GM12865 (cell line): ENCODE results near the gene ST8SIA6.
"Not testable (repeated sequence)": the region's sequence is repeated elsewhere in the genome, so short reads cannot be mapped to it uniquely, and the experiment has no call there.

Experiments used
- DNase-seq: peaks from one replicate; pipeline ENCODE4 v3.0.0; 2010; ENCODE audit warnings: low read depth
- H3K4me3 ChIP-seq: 2 replicates; pipeline ENCODE4 v1.5.1; 2011; ENCODE audit warnings: mild to moderate bottlenecking, low read depth, low read length, control low read depth
- TF ChIP-seq, protein P1 (sequence below): IDR thresholded peaks from 2 replicates; pipeline ENCODE4 v1.5.1; 2011; ENCODE audit warnings: low read length, control low read depth, low read depth, inconsistent platforms; ENCODE audit not compliant: insufficient read depth; ENCODE audit errors: missing control alignments

The ST8SIA6 gene

DNA sequence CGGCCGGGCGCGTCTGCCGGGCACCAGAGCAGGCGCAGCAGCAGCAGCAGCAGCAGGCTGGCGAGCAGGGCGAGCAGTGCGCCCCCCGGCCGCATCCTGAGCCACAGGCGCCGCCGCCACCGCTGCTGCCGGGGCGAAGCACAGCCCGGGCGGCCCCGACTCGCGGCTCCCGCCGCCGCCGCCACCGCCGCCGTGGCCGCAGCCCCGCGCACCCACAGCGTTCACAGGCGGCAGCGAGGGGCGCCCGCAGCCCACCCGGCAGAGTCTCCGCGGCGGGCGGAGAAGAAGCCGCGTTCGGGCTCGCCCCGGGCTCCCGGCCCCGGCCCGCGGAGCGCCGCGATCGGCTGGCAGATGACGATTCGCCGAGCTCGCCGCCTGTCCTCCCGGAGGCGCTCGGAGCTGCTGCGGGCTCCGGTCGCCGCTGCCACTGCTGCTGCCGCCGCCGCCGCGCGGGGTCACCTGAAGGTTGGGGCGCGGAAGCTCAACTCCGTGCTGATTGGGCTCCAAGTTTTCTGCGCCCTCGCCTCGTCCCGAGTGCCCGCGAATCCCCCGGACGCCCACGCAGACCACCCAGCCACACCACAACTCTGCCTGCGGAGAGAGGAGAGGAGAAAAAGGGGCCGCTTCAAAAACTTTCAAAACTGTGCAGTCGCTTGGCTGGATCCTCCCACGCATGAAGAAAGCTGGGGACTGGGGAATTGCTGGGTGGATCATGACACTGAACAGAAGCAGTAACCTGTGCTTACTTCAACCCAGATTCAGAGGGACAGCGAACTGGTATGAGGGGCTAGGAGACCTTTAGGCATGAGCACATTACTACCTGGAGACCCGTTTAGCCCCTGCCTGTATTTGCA, at the start of gene ST8SIA6:
TSS of gene ST8SIA6 (minus strand) at position 435 of the 854 bp plus-strand sequence. CDS start at position 95, 340 bp downstream.
- DNase-seq, result peak; percentile 33
- no peak within 1 kb of the TSS for H3K4me3 ChIP-seq
- TF ChIP-seq, protein P1, sequence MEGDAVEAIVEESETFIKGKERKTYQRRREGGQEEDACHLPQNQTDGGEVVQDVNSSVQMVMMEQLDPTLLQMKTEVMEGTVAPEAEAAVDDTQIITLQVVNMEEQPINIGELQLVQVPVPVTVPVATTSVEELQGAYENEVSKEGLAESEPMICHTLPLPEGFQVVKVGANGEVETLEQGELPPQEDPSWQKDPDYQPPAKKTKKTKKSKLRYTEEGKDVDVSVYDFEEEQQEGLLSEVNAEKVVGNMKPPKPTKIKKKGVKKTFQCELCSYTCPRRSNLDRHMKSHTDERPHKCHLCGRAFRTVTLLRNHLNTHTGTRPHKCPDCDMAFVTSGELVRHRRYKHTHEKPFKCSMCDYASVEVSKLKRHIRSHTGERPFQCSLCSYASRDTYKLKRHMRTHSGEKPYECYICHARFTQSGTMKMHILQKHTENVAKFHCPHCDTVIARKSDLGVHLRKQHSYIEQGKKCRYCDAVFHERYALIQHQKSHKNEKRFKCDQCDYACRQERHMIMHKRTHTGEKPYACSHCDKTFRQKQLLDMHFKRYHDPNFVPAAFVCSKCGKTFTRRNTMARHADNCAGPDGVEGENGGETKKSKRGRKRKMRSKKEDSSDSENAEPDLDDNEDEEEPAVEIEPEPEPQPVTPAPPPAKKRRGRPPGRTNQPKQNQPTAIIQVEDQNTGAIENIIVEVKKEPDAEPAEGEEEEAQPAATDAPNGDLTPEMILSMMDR, result no peak

DNA sequence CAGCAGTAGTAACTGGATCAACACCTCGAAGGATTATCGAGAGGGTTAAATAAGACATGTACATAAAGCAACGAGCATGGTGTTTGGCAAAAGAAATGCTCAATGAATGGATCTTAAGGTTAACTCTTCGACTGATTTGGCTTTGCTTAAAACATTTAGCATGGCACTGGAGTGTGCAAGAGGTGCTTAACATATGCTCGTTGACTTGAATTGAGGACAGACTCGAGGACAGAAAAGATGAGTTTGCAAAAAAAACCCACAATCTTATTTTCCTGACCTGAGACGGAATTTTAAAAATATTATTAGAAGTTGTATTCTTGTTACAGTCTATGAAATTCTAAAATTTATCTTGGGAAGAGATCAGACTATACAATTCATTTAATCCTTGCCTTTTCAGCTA, 49.4 kb upstream of the ST8SIA6 start:
- no peak for DNase-seq
- TF ChIP-seq, protein P1, result no peak
- H3K4me3 ChIP-seq, result no peak overlapping the region

- H3K4me3 ChIP-seq, result no peak overlapping the region
- TF ChIP-seq, protein P1, result no peak
- no peak for DNase-seq
Measured at GRCh38 chr10:17502814-17503213, 48.4 kb upstream of the ST8SIA6 start.

- not testable (repeated sequence) for DNase-seq, H3K4me3 ChIP-seq
Measured at GRCh38 chr10:17499014-17499413, 44.6 kb upstream of the ST8SIA6 start.

DNA sequence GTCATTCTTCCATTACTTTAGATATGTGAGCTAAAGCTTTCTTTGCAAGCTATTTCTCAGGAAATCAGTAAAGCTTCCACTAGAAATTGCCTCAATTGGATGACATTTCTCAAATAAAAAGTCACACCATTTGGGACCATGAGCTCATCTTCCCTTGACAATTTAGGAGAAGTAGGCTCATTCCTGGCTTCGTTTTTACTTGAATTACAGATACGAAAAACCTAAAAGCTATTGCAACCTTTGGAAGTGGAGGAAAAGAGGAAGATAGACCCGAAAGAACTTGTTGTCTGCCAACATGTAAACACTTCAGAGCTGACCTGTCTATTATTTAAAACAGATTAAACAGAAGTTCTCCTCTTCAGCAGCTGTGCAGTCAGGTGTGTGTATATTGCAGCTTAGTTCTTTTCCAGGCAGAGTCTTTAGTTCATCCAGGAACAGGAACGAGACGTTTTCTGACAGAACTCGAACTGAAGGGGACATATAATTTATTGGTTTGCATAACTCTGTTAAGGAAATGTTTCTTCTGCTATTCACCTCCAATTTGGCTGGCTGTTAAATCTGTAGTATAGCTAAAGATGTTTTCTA, 43.1 kb upstream of the ST8SIA6 start:
- no peak for DNase-seq
- TF ChIP-seq, protein P1, result no peak
- no peak overlapping the region for H3K4me3 ChIP-seq

DNA sequence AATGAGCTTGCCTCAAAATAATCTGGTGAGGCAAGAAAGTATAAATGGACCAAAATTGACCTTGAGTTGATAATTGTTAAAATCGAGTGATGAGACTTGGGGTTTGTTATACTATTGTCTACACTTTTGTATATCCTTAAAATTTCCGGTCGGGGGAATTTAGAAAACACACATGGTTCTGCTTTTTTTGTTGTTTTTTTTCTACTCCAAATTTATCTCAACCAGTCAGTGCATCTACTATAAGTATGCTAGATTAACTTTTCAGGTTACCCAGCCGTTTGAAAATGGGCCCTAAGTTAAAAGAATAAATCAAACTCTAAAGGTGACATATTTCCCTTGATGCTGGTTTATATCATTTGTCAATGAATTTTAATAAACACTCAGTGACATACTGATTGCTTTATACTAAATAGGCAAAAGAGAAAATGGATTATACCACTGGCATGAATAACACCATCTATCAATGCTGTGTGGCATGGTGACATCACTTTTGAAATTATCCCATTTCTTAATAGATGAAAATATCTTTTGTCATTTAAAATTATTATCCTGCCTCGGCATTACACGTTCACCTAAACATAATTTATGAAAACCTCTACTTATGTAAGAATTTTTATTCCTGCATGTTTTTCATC, 40.3 kb upstream of the ST8SIA6 start:
- no peak overlapping the region for H3K4me3 ChIP-seq
- no peak for DNase-seq
- TF ChIP-seq, protein P1, result no peak

- no peak for DNase-seq
- TF ChIP-seq, protein P1, result no peak
- H3K4me3 ChIP-seq, result no peak overlapping the region
Measured at GRCh38 chr10:17488848-17489247, 34.5 kb upstream of the ST8SIA6 start.
